ENCODE results near the gene LIN7A.

The LIN7A gene

GRCh38 chr12:80967565-80967964 is 29.8 kb upstream of the LIN7A start:
- TF ChIP-seq CTCF (IDR thresholded peaks at IDR 0.05; ENCODE audit: low read depth, low read length, missing control alignments) = no peak
- DNase-seq (ENCODE audit: low read depth) = no peak
- no peak overlapping the region for H3K4me3 ChIP-seq (ENCODE audit: low read depth, low read length)

- TF ChIP-seq CTCF (IDR thresholded peaks at IDR 0.05; ENCODE audit: low read depth, low read length, missing control alignments) = no peak
- DNase-seq (ENCODE audit: low read depth) = no peak
- H3K4me3 ChIP-seq (ENCODE audit: low read depth, low read length) = no peak overlapping the region
Measured at GRCh38 chr12:80966001-80966400, 28.3 kb upstream of the LIN7A start.

- no peak overlapping the region for H3K4me3 ChIP-seq (ENCODE audit: low read depth, low read length)
- TF ChIP-seq CTCF (IDR thresholded peaks at IDR 0.05; ENCODE audit: low read depth, low read length, missing control alignments) = no peak
- DNase-seq (ENCODE audit: low read depth) = no peak
Measured at GRCh38 chr12:80958162-80958561, 20.4 kb upstream of the LIN7A start.

GRCh38 chr12:80954857-80955520 is 17.3 kb upstream of the LIN7A start:
- DNase-seq (ENCODE audit: low read depth) = no peak
- no peak overlapping the region for H3K4me3 ChIP-seq (ENCODE audit: low read depth, low read length)
- no peak for TF ChIP-seq CTCF (IDR thresholded peaks at IDR 0.05; ENCODE audit: low read depth, low read length, missing control alignments)

- no peak for DNase-seq (ENCODE audit: low read depth)
- no peak overlapping the region for H3K4me3 ChIP-seq (ENCODE audit: low read depth, low read length)
- no peak for TF ChIP-seq CTCF (IDR thresholded peaks at IDR 0.05; ENCODE audit: low read depth, low read length, missing control alignments)
Measured at GRCh38 chr12:80952443-80952842, 14.7 kb upstream of the LIN7A start.

- no peak for TF ChIP-seq CTCF (IDR thresholded peaks at IDR 0.05; ENCODE audit: low read depth, low read length, missing control alignments)
- no peak for DNase-seq (ENCODE audit: low read depth)
- no peak overlapping the region for H3K4me3 ChIP-seq (ENCODE audit: low read depth, low read length)
Measured at GRCh38 chr12:80946591-80946990, 8.9 kb upstream of the LIN7A start.

- no peak for DNase-seq (ENCODE audit: low read depth)
- no peak overlapping the region for H3K4me3 ChIP-seq (ENCODE audit: low read depth, low read length)
- no peak for TF ChIP-seq CTCF (IDR thresholded peaks at IDR 0.05; ENCODE audit: low read depth, low read length, missing control alignments)
Measured at GRCh38 chr12:80943338-80943737, 5.6 kb upstream of the LIN7A start.

All from GM12864 (cell line).